Right renal pelvis (tissue), 4 donors: ENCODE results near the gene FOXP4. TPM values are rescaled to one million over a fixed set of nuclear protein-coding genes. Genes with fewer than 3 reads are reported as not detected.

ENCODE experiments used
- DNase-seq, 4 donors: peaks; one replicate each; pipeline ENCODE4 v3.0.0-alpha.2; 2013; ENCODE audit warnings: low read depth in 4 of 4, low spot score in 3 of 4, missing footprints in 1 of 4
- polyA plus RNA-seq, 4 donors: library from polyadenylated mRNA; unstranded; fragments of 120-200 nt; gene quantifications; one replicate each; pipeline ENCODE4 v1.2.1, GENCODE V29; 2013; ENCODE audit not compliant: insufficient read length in 4 of 4

The FOXP4 gene
- polyA plus RNA-seq, 4 donors = 31.5 to 43.5 (median 33.7) TPM

DNA sequence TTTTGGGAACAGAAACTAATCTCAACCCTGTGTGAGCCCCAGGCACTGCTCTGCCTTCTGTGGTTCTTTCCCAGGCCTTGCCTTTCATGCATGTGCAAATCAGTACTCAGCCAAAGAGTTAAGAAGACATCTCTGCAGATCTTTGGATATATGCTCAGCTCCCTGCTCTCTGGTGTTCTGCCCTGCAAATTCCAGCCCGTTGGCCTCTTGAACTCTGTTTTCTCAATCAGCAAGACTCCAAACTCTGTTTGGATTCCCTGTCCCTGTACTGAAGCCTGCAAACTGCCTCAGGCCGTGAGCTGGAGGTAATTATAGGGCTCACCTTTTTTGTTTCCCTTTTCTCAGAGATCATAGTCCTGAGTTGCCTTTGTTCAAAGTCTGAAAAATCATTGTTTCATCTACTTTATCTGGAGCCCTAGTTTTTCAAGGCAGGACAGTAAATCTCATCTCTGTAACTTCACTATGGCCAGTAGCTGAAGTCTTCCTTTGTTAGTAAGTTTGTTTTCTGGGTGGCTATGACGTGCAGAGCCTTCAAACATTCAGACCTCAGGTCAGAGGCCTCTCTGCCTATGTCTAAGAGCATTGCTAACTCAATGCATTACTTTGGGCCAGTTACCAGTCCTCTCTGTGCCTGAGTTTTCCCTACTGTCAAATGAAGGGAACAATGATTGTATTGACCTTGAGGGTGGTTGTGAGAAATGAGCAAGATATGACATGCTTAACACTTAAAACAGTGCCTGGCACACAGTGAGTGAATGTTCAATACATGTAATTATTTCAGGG lies 76.2 kb downstream of the FOXP4 start:
- no peak for DNase-seq

DNA sequence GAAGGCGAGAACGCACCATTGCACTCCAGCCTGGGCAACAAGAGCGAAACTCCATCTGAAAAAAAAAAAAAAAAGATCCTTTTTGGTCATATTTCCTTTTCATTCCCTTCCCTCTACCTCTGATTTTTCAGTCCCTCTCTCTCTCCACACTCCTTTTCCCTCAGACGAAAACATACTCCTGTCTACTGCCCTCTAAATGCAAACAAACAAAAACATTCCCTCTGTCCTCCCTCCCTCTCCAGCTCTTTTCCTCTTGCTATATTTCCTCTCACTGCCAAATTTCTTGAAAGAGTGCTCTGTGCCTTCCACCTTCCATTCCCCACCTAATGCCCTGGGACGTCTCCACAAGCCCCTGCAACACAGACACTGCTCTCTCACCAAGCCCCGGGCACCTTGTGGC lies 77.1 kb downstream of the FOXP4 start:
- no peak for DNase-seq

DNA sequence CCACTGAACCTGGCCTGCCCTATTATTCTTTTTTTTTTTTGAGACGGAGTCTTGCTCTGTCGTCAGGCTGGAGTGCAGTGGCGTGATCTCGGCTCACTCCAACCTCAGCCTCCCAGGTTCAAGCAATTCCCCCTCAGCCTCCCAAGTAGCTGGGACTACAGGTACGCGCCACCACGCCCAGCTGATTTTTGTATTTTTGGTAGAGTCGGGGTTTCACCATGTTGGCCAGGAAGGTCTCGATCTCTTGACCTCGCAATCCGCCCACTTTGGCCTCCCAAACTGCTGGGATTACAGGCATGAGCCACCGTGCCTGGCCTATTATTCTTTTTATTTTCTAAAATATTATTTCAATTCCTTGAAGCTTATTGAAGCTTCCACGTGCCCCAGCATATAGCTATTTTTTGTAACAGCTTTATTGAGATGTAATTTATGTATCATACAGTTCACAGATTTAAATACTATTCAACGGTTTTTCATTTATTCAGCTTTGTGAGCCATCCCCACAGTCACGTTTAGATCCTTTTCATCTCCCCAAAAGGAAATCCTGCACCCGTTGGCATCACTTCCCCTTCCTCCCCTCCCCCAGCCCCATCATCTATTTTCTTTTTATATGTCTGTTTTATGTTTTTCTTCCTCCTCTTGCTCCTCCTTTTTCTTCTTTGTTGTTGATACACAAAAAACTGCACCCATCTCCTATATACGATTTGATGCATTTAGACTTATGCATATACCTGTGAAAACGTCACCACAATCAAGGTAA lies 78.6 kb downstream of the FOXP4 start:
- no peak for DNase-seq

DNA sequence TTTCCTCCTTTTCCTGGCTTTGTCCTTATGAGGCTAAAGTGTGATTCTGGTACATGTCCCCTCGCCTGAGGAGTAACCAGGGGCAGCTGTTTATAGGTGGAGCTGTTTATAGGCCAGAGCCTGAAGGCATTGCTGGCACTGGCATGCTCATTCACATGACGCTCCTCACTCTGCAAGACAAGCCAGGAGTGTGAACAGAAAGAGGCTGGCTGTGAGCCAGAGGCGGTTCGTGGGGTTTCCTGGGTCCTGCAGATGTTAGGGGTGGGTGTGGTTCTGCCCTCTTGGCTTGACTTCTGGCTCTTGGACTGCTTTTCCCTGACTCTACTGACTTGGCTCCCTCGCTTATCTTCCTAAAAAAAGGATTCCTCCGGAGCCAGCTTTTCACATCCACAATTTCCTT lies 79.3 kb downstream of the FOXP4 start:
- DNase-seq = no peak

DNA sequence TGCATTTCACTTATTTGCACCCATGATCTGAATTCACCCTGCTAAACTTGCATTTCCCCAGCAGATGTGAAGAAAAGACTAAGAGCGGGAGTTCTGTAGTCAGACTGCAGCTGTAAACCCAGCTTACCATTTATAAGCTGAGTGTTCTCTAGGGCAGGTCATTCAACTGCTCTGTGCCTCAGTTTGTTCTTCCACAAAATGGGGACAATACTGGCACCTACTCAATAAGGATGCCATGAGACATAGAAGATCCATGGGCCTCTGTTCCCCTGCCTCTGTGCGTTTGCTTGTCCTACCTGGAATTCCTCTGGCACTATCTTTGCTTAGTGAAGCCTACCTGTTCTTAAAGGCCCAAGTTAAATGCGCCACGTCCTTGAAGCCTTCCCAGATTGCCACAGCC lies 79.8 kb downstream of the FOXP4 start:
- no peak for DNase-seq

DNA sequence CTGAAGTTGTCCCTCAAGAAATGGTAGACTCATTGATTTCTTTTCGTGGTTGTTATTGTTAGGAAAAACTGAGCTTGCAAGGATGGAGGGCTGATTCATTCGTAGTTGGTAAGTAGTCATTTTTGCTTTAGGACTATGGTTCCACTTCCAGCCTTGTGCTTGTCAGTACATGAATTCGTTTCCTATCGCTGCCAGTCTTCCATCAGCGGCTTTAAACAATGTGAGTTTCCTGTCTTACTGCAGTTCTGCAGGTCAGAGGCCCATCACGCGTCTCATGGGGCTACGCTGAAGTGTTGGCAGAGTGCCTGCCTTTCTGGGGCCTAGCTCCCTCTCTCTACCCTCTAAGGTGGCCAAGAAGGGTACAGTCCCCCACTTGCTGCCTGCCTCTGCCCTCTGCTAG lies 80.7 kb downstream of the FOXP4 start:
- DNase-seq = no peak

DNA sequence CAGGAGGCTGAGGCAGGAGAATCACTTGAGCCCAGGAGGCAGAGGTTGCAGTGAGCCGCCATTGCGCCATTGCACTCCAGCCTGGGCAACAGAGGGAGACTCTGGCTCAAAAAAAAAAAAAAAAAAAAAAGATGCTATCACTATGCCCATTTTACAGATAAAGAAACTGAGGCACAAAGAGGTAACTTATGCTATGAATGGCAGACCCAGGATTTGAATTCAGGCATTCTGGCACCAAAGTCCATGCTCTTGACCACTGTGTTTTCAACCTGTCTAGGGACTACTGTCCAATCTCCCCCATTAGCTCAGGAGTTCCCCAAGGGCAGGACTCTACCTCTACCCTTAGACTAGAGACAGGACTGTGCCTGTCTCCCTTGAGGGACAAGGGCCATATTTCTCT lies 82.9 kb downstream of the FOXP4 start:
- no peak for DNase-seq

DNA sequence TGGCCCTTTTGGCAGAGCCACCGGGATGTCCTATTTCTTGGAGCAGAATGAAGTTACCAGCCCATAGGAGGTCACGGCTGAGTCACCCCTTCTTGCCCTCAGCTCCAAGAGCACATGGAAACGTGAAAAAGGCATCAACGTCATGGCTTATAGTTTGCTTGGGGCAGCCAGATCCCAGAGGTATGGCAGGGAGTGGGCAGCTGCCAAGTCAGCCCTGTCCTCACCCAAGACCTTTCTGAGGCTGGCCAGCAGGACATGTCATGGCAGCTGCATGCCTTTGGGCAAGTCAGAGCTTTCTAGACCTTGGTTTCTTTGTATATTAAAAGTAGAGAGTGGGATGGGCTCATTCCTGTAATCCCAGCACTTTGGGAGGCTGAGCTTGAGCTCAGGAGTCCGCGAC lies 83.9 kb downstream of the FOXP4 start:
- no peak for DNase-seq

DNA sequence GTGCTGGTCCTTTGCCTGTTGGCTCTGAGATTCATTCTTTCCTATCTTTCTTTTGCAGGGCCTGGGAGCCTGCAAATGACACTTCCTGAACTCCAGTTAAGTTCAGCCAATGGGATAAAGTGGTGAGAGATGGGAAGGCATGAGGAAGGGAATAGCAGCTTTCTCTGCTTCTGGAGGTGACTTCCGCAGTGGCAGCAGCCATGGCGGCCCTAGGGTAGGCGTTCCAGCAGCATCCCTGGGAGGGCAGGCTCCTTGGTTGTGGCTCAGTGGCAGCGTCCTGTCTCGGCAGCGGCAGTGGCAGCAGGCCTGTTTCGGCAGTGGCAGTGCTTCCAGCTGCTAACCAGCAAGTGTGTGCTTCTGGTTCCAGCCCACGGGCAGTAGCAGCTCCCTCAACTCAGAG lies 84.8 kb downstream of the FOXP4 start:
- no peak for DNase-seq

DNA sequence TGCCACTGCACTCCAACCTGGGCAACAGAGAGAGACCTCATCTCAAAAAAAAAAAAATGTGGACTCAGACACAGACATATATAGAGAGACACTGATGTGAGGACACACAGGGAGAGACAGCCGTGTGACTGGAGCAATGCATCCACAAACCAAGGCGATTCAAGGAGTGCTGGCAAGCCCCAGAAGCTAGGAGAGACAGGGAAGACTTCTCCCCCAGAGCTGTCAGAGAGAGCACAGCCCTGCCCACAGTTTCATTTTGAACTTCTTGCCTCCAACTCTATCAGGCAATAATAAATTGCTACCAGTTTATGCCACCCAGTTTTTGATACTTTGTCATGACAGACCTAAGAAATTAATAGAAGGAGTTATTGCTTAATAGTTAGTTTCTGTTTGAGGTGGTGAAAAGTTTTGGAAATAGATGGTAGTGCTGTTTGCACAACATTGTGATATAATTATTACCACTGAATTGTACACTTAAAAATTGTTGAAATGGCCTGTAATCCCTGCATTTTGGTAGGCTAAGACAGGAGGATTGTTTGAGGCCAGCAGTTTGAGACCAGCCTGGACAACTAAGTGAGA lies 87.0 kb downstream of the FOXP4 start:
- DNase-seq = no peak

DNA sequence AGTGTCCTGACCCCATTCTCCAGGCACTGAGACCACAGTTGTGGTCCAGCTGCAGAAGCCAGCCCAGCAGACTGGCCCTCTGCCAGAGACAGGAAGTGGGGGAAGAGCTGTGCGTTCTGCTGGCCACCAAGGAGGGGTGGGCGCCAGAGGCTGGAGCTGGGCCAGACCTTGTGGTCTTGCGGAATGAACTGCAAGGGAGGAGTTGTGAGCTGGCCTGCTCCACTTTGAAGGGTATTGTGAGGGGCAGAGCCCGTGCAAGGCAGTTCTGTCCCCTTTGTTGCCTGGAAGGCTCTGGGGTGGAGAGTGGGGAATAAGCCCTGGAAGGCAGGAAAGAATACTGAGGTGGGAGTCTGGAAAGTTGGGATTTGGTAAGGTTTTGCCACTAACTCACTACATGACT lies 88.5 kb downstream of the FOXP4 start:
- no peak for DNase-seq

DNA sequence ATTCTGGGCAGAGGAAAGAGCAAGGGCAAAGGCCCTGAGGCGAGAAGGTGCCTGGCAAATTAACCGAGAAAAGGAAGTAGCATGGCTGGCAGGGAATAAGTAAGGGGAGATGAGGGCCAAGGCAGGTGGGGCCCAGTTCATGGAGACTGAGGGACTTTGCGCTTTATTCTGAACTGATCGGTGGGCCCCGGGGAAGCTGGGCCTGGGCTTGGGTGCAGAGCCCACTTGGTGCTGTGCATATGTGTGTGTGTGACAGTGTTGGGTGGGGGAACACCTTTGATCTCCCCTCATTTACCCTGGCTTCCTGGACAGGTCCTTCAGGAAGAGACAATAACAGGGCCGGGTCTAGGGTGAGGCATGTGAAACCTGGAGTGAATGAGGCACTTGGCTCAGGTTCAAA lies 89.2 kb downstream of the FOXP4 start:
- no peak for DNase-seq

DNA sequence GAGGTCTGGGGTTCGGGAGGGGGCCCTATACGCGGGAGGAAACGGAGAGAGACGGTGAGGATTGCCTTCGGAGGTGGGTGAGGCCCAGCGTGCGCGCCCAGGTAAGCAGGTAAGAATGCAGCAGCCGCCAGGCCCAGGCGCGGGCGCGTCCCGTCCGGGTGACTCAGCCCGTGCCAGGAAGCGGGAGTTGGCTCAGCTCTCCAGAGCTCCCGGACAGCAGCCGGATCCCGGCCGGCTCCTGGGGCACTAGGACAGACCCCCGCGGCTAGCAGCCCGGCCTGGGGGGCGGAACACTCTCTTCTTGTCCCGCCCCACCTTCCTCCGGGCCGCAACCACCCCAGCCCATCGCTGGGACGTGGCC lies 90.6 kb downstream of the FOXP4 start:
- DNase-seq = no peak

DNA sequence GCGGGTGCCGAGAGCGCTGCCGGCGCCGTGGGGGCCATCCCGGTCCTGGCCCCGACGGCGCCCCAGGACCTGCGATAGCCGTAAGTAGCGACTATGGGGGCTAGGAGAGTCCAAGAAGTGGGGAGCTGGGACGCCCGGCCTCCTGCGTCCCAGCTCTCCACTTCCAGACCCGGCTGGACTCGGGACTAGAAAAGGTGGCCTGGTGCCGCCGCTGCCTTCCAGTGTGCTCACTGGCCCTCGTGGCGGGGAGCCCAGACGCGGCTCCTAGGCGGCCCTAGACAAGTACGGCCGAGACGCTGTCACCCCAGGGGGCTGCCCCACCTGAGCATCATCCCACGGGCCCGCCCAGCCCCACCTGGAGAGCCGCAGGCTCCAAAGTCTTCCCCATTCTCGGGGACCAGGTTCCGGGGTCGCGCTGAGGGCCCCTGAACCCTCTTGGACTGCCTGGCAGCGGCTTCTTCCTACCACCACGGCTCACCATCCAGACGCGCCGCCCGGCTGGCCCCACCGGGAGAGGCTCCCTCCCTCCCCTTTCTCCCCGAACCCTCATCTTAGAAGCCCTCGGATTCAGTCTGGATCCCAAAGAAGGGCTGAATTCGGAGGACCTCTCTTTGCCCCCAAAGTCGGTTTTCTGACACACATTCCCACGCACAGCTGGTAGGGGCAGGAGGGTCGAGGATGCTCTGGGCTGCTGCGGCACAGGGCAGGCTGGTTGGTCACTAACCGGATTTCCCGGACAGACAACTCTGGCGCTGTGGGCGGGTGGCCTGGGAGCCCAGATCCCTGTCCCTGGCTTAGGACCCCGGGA lies 91.2 kb downstream of the FOXP4 start:
- no peak for DNase-seq

DNA sequence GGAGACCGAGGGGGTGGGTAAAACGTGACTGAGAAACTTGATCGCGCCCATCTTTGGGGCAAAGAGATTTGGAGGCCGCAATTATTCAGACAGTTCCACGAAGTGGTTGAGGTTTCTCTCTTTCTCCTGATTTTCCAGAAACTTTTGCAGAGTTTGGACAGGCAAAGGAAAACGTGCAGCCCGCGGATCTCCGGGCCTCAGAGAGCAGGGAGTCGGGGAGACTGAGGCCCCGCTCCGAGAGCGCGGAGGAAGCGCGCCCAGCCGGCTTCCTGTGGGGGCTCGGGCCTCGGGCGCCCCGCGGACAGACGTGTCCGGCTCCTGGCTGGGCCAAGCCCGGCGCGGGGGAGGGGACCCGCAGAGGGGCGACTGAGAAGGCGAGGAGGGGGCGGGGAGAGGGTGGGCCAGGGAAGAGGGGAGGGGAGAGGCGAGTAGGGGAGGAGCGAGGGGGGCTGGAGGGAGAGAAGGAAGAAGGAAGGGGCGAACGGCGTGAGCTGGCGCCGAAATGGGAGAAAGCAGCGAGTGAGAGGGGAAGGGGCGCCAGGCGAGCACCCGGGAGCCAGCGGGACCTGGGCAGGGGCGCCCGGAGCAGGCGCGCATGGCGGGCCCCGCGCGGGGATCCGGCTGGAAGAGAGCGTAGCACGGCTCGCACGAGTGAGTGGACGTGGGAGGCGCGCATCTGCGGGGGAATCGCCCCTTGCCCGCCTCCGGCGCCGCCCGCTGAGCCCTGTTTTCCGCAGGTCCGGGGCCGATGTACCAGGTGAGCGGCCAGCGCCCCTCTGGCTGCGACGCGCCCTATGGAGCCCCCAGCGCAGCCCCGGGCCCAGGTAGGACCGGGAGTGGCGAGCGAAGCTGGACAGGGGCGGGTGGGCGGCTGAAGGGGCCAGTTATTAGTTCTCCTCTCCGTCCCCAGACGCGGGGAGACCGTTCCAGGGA lies 92.1 kb downstream of the FOXP4 start, which contains the start of gene MDFI:
MDFI (plus strand) TSS at position 467 of the 933 bp plus-strand sequence; CDS start at position 749, 282 bp downstream.
- peak in 2 of 4 donors; percentile 68 to 73 for DNase-seq

DNA sequence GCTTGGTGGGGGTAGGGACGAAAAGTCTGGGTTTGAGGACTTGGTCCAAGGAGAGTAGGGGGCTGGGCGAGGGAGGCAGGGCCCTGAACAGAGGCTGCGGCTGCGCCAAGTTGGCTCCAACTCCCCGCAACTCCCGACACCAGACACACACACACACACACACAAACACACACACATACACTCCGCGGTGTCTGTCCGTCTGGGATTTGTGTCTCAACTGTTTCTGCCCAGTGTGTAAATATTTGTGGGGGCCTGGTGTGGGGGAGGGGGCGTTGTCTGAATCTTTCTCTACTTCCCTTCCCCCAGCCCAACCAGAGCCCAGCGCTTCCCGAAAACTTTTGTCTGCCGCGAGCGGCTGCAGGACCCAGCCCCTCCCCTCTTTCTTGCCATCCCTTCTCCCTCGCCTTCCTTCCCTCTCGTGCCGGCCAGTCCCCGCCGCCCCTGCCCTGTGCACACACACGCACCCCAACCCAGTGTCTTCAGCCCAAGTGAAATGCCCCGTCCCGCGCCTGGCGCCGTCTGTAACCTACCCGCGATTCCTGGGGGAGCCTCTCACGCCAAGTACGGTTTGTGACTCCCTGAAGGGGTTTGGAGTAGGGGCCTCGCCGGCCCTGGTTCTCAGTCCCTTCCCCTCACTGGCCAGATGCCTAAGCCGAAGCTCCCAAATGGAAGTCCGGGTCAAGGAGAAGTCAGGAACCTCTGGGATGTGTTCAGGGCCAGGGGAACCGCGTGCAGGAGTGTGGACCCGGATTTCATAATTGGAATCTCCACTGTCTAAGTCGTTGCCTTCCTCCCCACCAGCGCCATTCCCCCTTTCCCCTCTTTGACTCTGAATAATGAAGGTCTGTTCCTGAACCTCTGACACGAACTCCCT lies 93.0 kb downstream of the FOXP4 start:
- DNase-seq = no peak

DNA sequence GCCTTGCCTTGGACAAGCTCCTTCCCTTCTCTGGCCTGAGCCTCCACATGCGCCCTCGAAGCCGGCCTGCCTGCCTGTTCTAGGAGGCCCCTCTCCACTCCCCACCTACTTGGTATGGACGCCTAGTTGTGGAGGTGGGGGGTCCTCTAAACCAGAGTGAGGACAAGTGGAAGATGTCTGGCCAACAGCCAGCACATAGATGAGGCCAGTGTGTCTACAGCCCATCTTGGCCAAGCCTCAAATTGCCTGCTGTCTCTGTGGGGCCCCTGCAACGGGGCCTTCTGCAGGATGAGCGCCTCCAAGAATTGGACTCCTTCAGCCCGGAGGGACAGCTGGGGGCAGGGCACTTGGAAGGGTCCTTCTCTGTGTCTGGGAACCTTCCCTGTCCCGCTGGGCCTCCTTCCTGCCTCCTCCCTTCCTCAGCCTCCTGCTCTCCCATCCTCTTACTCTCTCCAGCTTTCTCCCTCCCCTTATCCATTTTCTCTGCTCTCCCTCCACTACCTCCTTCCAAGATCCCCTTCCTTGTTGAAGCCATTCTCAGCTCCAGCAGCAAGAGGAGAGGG lies 93.7 kb downstream of the FOXP4 start:
- DNase-seq = no peak

DNA sequence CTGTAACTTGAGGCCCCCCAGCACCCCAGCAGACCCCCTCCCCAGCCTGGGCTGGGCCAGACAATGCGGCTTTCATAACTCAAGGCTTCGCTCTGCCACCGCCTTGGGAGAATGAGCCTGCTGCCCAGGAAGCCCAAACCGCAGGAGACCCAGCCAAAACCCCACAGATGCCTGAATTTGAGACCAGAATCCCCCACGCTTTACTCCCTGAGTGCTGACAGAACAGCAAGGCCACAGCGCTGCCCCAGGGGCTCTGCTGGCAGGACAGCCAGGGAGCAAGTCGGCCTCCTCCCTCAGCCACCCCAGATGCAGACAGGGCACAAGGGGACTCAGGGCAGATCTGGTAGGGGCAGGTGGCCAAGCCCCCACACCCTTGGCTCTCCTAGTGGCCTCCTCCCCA lies 94.2 kb downstream of the FOXP4 start:
- no peak for DNase-seq
